GM20000 (cell line): Measurements from ENCODE around the gene DPYSL4.

Experiments used
- DNase-seq: peaks from one replicate; pipeline ENCODE4 v3.0.0; 2012; ENCODE audit warnings: low spot score
- TF ChIP-seq, protein P1 (sequence below): IDR thresholded peaks from 2 replicates; pipeline ENCODE4 v1.5.1; 2012; ENCODE audit warnings: mild to moderate bottlenecking, control low read depth; ENCODE audit errors: extremely low read depth, missing control alignments

The DPYSL4 gene

GRCh38 chr10:132145521-132146185 lies 41.1 kb upstream of the DPYSL4 start:
- no peak for DNase-seq
- TF ChIP-seq, protein P1, sequence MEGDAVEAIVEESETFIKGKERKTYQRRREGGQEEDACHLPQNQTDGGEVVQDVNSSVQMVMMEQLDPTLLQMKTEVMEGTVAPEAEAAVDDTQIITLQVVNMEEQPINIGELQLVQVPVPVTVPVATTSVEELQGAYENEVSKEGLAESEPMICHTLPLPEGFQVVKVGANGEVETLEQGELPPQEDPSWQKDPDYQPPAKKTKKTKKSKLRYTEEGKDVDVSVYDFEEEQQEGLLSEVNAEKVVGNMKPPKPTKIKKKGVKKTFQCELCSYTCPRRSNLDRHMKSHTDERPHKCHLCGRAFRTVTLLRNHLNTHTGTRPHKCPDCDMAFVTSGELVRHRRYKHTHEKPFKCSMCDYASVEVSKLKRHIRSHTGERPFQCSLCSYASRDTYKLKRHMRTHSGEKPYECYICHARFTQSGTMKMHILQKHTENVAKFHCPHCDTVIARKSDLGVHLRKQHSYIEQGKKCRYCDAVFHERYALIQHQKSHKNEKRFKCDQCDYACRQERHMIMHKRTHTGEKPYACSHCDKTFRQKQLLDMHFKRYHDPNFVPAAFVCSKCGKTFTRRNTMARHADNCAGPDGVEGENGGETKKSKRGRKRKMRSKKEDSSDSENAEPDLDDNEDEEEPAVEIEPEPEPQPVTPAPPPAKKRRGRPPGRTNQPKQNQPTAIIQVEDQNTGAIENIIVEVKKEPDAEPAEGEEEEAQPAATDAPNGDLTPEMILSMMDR, result no peak

DNA sequence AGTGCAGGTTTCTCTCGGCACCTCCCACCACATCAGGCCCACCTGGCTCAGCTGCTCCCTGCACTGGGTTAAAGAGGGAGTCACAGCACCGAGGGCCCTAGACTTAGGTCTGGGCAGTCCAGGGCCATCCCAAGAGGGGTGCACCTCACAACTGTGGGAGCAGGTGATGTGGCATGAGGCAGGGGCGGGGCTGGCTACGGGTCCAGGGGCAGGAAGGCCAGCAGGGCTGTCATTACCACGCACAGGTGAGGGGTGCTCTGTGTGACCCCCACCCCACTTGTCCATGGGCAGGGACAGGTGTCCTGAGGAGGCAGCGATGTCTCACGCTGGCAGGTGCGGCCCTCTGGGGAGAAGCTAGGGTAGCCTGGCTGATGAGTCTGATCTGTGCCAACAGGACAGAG lies 40.5 kb upstream of the DPYSL4 start:
- DNase-seq, result no peak
- TF ChIP-seq, protein P1, result no peak

DNA sequence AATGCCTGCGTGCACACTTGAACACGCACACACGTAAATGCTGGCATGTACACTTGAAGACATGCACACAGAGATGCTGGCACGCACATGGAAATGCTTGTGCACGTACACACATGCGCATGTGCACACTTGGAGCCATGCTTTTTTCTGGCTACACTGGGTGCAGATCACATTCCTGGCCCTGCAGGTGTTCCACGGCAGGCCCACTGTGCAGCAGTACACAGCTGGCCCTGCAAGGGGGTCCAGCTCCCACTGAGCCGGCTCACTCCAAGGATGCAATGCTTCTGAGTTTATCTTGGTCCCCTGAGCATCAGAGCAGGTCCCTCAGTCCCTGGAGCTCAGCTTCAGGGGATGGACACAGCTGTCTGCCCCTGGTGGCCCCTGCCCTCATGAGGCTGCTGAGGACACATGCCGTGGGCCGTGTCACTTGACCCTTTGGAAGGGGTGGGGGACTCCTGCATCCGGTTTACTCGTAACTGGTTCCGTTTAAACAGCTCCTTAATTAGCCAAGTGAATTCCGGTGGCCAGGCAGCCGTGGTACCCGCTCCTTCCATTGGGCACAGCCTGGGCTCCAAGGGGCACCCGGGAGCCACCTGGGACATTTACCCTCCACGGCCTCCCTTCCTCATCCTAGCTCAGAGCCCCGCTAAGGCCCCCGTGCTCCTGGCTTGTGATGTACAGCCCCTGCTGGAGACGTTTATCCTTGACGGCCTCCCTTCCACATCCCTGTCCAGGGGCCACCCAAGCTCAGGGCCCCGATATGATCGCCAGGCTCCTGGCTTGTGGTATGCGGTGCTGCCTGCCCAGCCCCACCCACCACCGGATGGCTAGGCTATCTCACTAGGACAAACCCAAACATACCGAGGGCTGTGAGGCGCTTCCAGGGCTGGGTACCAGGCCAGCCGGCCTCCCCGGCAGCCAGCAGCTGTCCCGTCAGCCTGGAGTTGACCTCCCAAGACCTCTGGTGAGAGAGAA lies 39.5 kb upstream of the DPYSL4 start:
- DNase-seq, result no peak
- TF ChIP-seq, protein P1, result no peak

GRCh38 chr10:132148261-132149251 lies 38.2 kb upstream of the DPYSL4 start:
- DNase-seq, result no peak
- TF ChIP-seq, protein P1, result no peak

- no peak for DNase-seq
- TF ChIP-seq, protein P1, result no peak
These were observed 37.5 kb upstream of the DPYSL4 start for GRCh38 chr10:132149271-132149670.

DNA sequence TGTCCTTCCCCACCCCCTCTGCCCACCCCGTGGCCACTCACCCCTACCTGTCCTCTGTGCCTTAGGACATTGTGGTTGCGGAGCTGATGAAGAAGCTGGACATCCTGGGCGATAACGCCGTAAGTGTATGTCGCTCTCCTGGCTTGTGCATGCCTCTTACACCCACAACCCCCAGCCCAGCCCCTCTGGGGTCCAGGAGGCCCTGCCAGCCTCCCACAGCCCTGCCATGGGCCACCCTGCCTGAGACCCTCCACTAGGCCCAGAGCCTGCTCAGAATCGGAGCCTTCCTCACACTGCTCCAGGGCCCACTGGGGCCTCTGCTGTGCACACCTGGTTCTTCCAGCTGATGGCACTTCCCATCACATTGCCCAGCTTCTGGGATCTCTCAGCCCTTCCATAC lies 36.8 kb upstream of the DPYSL4 start:
- DNase-seq, result no peak
- TF ChIP-seq, protein P1, result no peak
